Body of pancreas (tissue), 4 donors: Measurements from ENCODE around the gene HDAC11.

Experiments
- POLR2A ChIP-seq, 3 donors: fragments of 450-650 bp; IDR thresholded peaks; one replicate each; pipeline ENCODE4 v1.6.1; 2016; ENCODE audit warnings: antibody characterized with exemption in 3 of 3, mild to moderate bottlenecking in 2 of 3
- TF ChIP-seq, protein P1 (sequence below), 7 experiments: fragments of 450-650 bp in 4 of 7; fragments of 200-600 bp in 3 of 7; sonication (generic) in 3 of 7; IDR thresholded peaks; one replicate each; pipeline ENCODE4 v1.5.1; 2016 to 2019; ENCODE audit warnings: antibody characterized with exemption in 7 of 7

DNA sequence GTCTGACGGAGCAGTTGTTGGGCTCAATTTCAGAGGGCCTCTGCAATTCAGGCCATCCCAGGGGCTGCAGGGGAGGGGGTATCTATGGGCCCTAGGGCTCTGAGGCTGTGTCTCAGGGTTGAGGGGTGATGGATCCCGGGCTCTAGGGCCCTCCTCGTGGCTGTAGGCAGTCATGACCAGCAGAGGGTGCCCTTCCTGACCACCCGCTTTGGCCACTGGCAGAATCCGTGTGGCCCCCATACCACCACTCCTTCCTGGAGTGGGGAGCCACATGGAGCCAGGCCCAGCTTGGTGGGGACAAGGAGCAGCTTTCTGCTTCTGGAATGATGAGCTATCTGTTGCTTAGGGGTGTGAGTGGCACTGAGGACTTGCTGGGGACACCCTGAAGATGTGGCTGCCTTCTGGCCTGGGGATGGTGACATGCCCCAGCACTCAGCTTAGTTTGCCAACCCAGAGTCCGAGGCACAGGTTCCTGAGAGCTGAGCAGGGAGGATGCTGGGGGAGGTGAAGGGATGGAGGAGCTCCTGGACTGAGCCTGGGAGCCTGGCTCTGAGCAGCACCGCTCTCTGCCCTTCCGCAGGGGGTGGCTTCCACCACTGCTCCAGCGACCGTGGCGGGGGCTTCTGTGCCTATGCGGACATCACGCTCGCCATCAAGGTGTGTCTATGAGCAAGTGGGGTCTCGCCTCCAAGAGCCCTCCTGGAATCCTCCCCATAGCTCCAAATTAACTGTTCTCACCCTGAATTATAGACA is 20.2 kb downstream of the HDAC11 start:
- TF ChIP-seq POLR2A (IDR thresholded peaks at IDR 0.05), result no peak
- TF ChIP-seq, protein P1, sequence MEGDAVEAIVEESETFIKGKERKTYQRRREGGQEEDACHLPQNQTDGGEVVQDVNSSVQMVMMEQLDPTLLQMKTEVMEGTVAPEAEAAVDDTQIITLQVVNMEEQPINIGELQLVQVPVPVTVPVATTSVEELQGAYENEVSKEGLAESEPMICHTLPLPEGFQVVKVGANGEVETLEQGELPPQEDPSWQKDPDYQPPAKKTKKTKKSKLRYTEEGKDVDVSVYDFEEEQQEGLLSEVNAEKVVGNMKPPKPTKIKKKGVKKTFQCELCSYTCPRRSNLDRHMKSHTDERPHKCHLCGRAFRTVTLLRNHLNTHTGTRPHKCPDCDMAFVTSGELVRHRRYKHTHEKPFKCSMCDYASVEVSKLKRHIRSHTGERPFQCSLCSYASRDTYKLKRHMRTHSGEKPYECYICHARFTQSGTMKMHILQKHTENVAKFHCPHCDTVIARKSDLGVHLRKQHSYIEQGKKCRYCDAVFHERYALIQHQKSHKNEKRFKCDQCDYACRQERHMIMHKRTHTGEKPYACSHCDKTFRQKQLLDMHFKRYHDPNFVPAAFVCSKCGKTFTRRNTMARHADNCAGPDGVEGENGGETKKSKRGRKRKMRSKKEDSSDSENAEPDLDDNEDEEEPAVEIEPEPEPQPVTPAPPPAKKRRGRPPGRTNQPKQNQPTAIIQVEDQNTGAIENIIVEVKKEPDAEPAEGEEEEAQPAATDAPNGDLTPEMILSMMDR (IDR thresholded peaks at IDR 0.05), result peak in 5 of 7 experiments; percentile 7 to 21 (median 20)
